HTERT RPE-1 (cell line): ENCODE data around the gene TLDC2.

ENCODE experiments used
- in situ Hi-C: fragments of 300-500 bp; cut with MboI; formaldehyde crosslinking; loops from 4 replicates; pipeline ENCODE4 v1.14.3; 2020; ENCODE audit warnings: low sequenced_read_pairs

TLDC2 gene

GRCh38 chr20:36941401-36941835 lies 65.5 kb downstream of the TLDC2 start:
- in situ Hi-C loops = no loop called here
